Progenitor cell of endocrine pancreas (in vitro differentiated cells): ENCODE results near the gene EVA1A. TPM values are rescaled to one million over a fixed set of nuclear protein-coding genes. Genes with fewer than 3 reads are reported as not detected.

Experiments
- DNase-seq: peaks from one replicate; pipeline ENCODE4 v3.0.0; 2021; ENCODE audit warnings: low spot score; ENCODE audit not compliant: unreplicated experiment
- H3K27ac Mint-ChIP-seq: 2 replicates; pipeline ENCODE4 v1.8.0; 2021; ENCODE audit warnings: mild to moderate bottlenecking, moderate library complexity, mixed read lengths
- H3K27me3 Mint-ChIP-seq: 2 replicates; pipeline ENCODE4 v1.8.0; 2021; ENCODE audit warnings: mixed read lengths
- H3K36me3 Mint-ChIP-seq: 2 replicates; pipeline ENCODE4 v1.8.0; 2022; ENCODE audit warnings: mixed read lengths; ENCODE audit not compliant: insufficient read depth
- H3K4me1 Mint-ChIP-seq: 2 replicates; pipeline ENCODE4 v1.8.0; 2021; ENCODE audit warnings: low read depth, mixed read lengths
- H3K4me3 Mint-ChIP-seq: 2 replicates; pipeline ENCODE4 v1.8.0; 2021; ENCODE audit warnings: low read depth, mild to moderate bottlenecking, moderate library complexity, mixed read lengths
- H3K9me3 Mint-ChIP-seq: 2 replicates; pipeline ENCODE4 v1.8.0; 2021; ENCODE audit warnings: low read depth, mixed read lengths
- CTCF ChIP-seq: fragments of 200-600 bp; sonication (generic); IDR thresholded peaks from one replicate; pipeline ENCODE4 v1.5.0; 2021; ENCODE audit warnings: antibody characterized with exemption, mild to moderate bottlenecking; ENCODE audit not compliant: unreplicated experiment
- total RNA-seq: library from RNA; stranded (reverse); gene quantifications from 2 replicates; pipeline ENCODE4 v1.2.1, GENCODE V29; 2021

EVA1A gene
- total RNA-seq, 1 donor from 2014 or later = 10.9 TPM

- Mint-ChIP-seq H3K36me3 (no peaks in the 10 kb centered on the region), H3K9me3 (no peaks in the 10 kb centered on the region), H3K4me1 (peaks cover 24% of the 10 kb centered on the region), H3K27ac (peak overlapping the region; percentile 9), H3K27me3 (no peaks in the 10 kb centered on the region), H3K4me3 (no peak overlapping the region)
- TF ChIP-seq CTCF = no peak
- DNase-seq = no peak
Observed at GRCh38 chr2:75571730-75572430, 11.1 kb upstream of the EVA1A start.

GRCh38 chr2:75570948-75571729, 10.4 kb upstream of the EVA1A start:
- no peak for DNase-seq
- no peak for TF ChIP-seq CTCF
- H3K9me3 Mint-ChIP-seq = no peaks in the 10 kb centered on the region
- H3K36me3 Mint-ChIP-seq = no peaks in the 10 kb centered on the region
- H3K4me1 Mint-ChIP-seq = peaks cover 24% of the 10 kb centered on the region
- peak overlapping the region; percentile 94 for H3K27ac Mint-ChIP-seq
- no peaks in the 10 kb centered on the region for H3K27me3 Mint-ChIP-seq
- peak overlapping the region; percentile 29 for H3K4me3 Mint-ChIP-seq

- Mint-ChIP-seq H3K4me1 (peaks cover 26% of the 10 kb centered on the region), H3K36me3 (no peaks in the 10 kb centered on the region), H3K9me3 (no peaks in the 10 kb centered on the region), H3K27ac (peak overlapping the region; percentile 94), H3K4me3 (no peak overlapping the region), H3K27me3 (no peaks in the 10 kb centered on the region)
- no peak for DNase-seq
- no peak for TF ChIP-seq CTCF
Observed at GRCh38 chr2:75570024-75570947, 9.5 kb upstream of the EVA1A start.

- Mint-ChIP-seq H3K27ac (no peak overlapping the region), H3K9me3 (no peaks in the 10 kb centered on the region), H3K4me1 (peaks cover 26% of the 10 kb centered on the region), H3K4me3 (no peak overlapping the region), H3K27me3 (peaks cover 3% of the 10 kb centered on the region), H3K36me3 (no peaks in the 10 kb centered on the region)
- no peak for TF ChIP-seq CTCF
- no peak for DNase-seq
Observed at GRCh38 chr2:75569546-75569945, 8.8 kb upstream of the EVA1A start.

- DNase-seq = no peak
- H3K27me3 Mint-ChIP-seq = peaks cover 6% of the 10 kb centered on the region
- H3K36me3 Mint-ChIP-seq = no peaks in the 10 kb centered on the region
- TF ChIP-seq CTCF = no peak
- H3K9me3 Mint-ChIP-seq = no peaks in the 10 kb centered on the region
- H3K4me1 Mint-ChIP-seq = peaks cover 26% of the 10 kb centered on the region
- no peak overlapping the region for H3K4me3 Mint-ChIP-seq
- H3K27ac Mint-ChIP-seq = no peak overlapping the region
Observed at GRCh38 chr2:75568174-75568573, 7.4 kb upstream of the EVA1A start.
